HG03095 (cell line): Measurements from ENCODE around the gene RNASET2.

Source experiments
- ATAC-seq: cut with Tn5 transposase; IDR thresholded peaks from one replicate; pipeline ENCODE4 v1.9.1; 2021; ENCODE audit warnings: moderate library complexity; ENCODE audit not compliant: unreplicated experiment

The RNASET2 gene

GRCh38 chr6:166970776-166971175 is 14.4 kb upstream of the RNASET2 start:
- ATAC-seq, result no peak

GRCh38 chr6:166970091-166970490 is 13.7 kb upstream of the RNASET2 start:
- no peak for ATAC-seq

GRCh38 chr6:166969390-166970002 is 13.1 kb upstream of the RNASET2 start:
- ATAC-seq, result no peak

- ATAC-seq, result no peak
Observed at GRCh38 chr6:166966268-166966667, 9.9 kb upstream of the RNASET2 start.

- no peak for ATAC-seq
Observed at GRCh38 chr6:166960609-166960978, 4.2 kb upstream of the RNASET2 start.

- no peak for ATAC-seq
Observed at GRCh38 chr6:166959911-166960608, 3.7 kb upstream of the RNASET2 start.

GRCh38 chr6:166958926-166959861 is 2.8 kb upstream of the RNASET2 start:
- ATAC-seq, result no peak

- ATAC-seq, result no peak
Observed at GRCh38 chr6:166957805-166958076, 1.4 kb upstream of the RNASET2 start.

- ATAC-seq, result peak; percentile 40
Observed at GRCh38 chr6:166957087-166957804, 896 bp upstream of the RNASET2 start.

GRCh38 chr6:166955865-166956443 is 396 bp downstream of the RNASET2 start:
- peak; percentile 0 for ATAC-seq

- ATAC-seq, result no peak
Observed at GRCh38 chr6:166955121-166955864, 1.1 kb downstream of the RNASET2 start.

GRCh38 chr6:166954118-166954713 is 2.1 kb downstream of the RNASET2 start:
- ATAC-seq, result no peak

GRCh38 chr6:166952567-166953486 is 3.5 kb downstream of the RNASET2 start:
- ATAC-seq, result no peak

GRCh38 chr6:166952121-166952520 is 4.2 kb downstream of the RNASET2 start:
- ATAC-seq, result no peak

GRCh38 chr6:166951670-166952060 is 4.7 kb downstream of the RNASET2 start:
- ATAC-seq, result no peak

- ATAC-seq, result peak; percentile 88
Observed at GRCh38 chr6:166950892-166951669, 5.3 kb downstream of the RNASET2 start.

GRCh38 chr6:166950443-166950821 is 5.9 kb downstream of the RNASET2 start:
- peak; percentile 43 for ATAC-seq
